Fibroblast of mammary gland (primary cell): ENCODE results near the gene SCGB1A1.
"Not testable (repeated sequence)": the region's sequence is repeated elsewhere in the genome, so short reads cannot be mapped to it uniquely, and the experiment has no call there.

Experiments used
- DNase-seq: peaks from one replicate; pipeline ENCODE4 v3.0.0-alpha.2; 2010; ENCODE audit warnings: low read depth
- H3K4me3 ChIP-seq: 2 replicates; pipeline ENCODE4 v1.5.1; 2011; ENCODE audit warnings: low read depth, mild to moderate bottlenecking, low read length, moderate library complexity; ENCODE audit not compliant: control insufficient read depth
- CTCF ChIP-seq: conservative IDR thresholded peaks from 2 replicates; pipeline ENCODE4 v1.5.1; 2011; ENCODE audit warnings: low read depth, low read length, inconsistent platforms; ENCODE audit not compliant: control insufficient read depth, insufficient read depth

Gene SCGB1A1

GRCh38 chr11:62445314-62445740 lies 26.5 kb downstream of the SCGB1A1 start:
- TF ChIP-seq CTCF: no peak
- peak; percentile 60 for DNase-seq
- no peak overlapping the region for H3K4me3 ChIP-seq

DNA sequence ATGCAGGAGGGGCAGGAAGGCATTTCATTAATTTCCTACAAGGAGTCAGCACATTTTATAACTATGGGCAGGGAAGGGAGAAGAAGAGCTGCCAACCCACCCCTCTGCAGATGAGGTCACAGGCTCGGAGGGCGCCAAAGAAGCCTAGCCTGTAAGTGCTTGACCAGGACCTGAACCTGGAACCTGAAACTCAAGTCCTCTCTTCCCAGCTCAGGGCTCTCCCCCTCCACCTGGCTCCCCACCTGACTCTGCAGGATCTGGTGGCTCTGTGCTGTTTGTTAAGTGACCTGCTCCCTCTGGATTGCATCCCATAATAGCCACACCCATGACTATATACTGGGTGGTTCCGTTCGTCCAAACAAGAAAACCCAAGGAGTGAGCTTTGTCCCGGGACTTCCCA lies 27.3 kb downstream of the SCGB1A1 start:
- DNase-seq: no peak
- TF ChIP-seq CTCF: no peak
- H3K4me3 ChIP-seq: no peak overlapping the region

DNA sequence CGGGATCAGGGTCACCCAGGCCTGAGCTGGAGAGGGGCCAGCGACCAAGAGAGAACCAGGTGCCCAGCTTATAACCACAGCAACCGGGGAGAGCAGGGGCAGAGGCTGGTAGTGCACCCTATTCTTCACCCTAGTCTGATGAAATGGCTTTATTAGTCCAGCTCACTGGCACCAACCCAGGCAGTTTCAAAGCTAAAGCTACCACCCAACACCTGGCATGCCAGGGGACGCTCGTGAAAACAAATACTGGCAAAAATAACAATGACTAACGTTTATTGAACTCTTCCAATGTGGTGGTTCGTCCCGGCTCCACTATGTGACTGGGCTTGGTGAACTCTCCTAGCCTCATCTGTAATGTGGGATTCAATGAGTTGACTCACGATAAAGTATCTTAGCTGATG lies 30.6 kb downstream of the SCGB1A1 start:
- DNase-seq: no peak
- H3K4me3 ChIP-seq: no peak overlapping the region
- TF ChIP-seq CTCF: no peak

GRCh38 chr11:62449912-62450311 lies 31.1 kb downstream of the SCGB1A1 start:
- DNase-seq, H3K4me3 ChIP-seq: not testable (repeated sequence)

DNA sequence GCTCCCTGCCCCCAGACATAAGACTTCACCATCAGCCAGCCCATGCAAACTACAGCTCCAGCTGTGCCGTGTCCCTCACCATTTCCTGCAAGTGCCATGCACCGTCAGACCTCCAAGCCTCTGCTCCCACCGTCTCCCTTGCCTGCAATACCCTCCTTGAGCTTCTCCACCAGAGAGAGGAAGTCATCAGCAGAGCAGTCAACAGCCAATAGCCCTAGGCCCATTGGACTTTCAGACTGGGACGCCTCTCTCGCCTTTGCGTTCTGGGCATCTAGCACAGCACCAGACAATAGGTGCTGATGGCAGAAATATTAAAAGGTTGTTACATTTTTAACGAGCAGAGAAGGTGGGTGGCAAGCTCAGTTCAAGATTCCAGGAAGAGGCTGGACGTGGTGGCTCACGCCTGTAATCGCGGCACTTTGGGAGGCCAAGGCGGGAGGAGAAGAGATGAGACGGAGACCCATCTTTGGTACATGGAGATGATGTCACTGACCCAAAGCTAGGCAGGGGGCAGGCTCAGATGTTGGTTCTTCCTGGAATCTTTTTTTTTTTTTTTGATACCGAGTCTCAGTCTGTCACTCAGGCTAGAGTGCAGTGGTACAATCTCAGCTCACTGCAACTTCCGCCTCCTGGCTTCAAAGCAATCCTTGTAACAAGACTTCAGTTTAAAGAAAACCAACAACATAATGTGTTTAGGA lies 31.9 kb downstream of the SCGB1A1 start:
- TF ChIP-seq CTCF: no peak
- H3K4me3 ChIP-seq: no peak overlapping the region
- DNase-seq: no peak

DNA sequence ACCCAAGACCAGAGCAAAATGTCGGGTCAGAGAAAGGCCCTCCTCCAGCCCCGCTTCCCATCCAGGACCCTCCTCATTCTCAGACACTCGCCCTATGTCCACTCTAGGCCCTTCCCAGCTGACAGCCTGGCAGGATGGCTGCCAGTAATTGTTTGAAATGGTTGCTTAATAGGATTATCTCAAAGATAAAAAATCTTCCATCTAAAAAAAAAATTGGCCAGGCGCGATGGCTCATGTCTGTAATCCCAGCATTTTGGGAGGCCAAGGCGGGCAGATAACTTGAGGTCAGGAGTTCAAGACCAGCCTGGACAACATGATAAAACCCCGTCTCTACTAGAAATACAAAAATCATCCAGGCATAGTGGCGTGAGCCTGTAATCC lies 32.4 kb downstream of the SCGB1A1 start:
- no peak for DNase-seq
- no peak for TF ChIP-seq CTCF
- H3K4me3 ChIP-seq: no peak overlapping the region

- H3K4me3 ChIP-seq: no peak overlapping the region
- DNase-seq: no peak
- no peak for TF ChIP-seq CTCF
These were observed 33.4 kb downstream of the SCGB1A1 start for GRCh38 chr11:62452261-62452660.
